A673 (cell line): ENCODE measurements around the gene CA5A. TPM values are rescaled to one million over a fixed set of nuclear protein-coding genes. Genes with fewer than 3 reads are reported as not detected.

Experiments
- BruUV-seq: library from RNA; stranded (reverse); fragments of 400-500 nt; replicated peaks from 2 replicates; lab custom pipeline; 2021; lab: Mats Ljungman, UMichigan
- CTCF ChIA-PET: fragments of 300-600 bp; sonication (Branson Sonifier 250); formaldehyde crosslinking; loops from one replicate; lab custom pipeline; 2022; ENCODE audit warnings: antibody characterized with exemption; lab: Charles Lee
- POLR2A ChIA-PET: fragments of 300-600 bp; sonication (Branson Sonifier 250); formaldehyde crosslinking; loops from one replicate; lab custom pipeline; 2022; ENCODE audit warnings: antibody characterized with exemption; ENCODE audit not compliant: low non-redundant PET; lab: Charles Lee
- DNase-seq: peaks from one replicate; pipeline ENCODE4 v3.0.0-alpha.2; 2015; ENCODE audit warnings: low spot score
- H3K27ac ChIP-seq: fragments of 200-600 bp; sonication (generic); 2 replicates; pipeline ENCODE4 v1.5.1; 2016; ENCODE audit warnings: mixed run types, low read depth, mild to moderate bottlenecking, mixed read lengths, antibody characterized with exemption, low read length; ENCODE audit not compliant: poor library complexity, severe bottlenecking
- H3K27me3 ChIP-seq: fragments of 200-600 bp; sonication (generic); replicated peaks from 2 replicates; pipeline ENCODE4 v1.6.1; 2017; ENCODE audit warnings: mixed run types, low read depth, mild to moderate bottlenecking, mixed read lengths, antibody characterized with exemption, low read length; ENCODE audit not compliant: insufficient read depth, poor library complexity
- H3K36me3 ChIP-seq: fragments of 200-600 bp; sonication (generic); 2 replicates; pipeline ENCODE4 v1.6.1; 2016; ENCODE audit warnings: mixed run types, mild to moderate bottlenecking, mixed read lengths, antibody characterized with exemption, low read length; ENCODE audit not compliant: insufficient read depth, poor library complexity, severe bottlenecking
- H3K4me1 ChIP-seq: fragments of 200-600 bp; sonication (generic); 2 replicates; pipeline ENCODE4 v1.6.1; 2017; ENCODE audit warnings: mixed run types, mild to moderate bottlenecking, mixed read lengths, antibody characterized with exemption, low read length; ENCODE audit not compliant: insufficient read depth, poor library complexity, severe bottlenecking
- H3K4me3 ChIP-seq: fragments of 200-600 bp; sonication (generic); 2 replicates; pipeline ENCODE4 v1.5.1; 2016; ENCODE audit warnings: low read depth, mixed run types, mild to moderate bottlenecking, mixed read lengths, low read length; ENCODE audit not compliant: poor library complexity, severe bottlenecking
- H3K9me3 ChIP-seq: fragments of 200-600 bp; sonication (generic); 2 replicates; pipeline ENCODE4 v1.6.1; 2016; ENCODE audit warnings: mixed run types, low read depth, mild to moderate bottlenecking, mixed read lengths, antibody characterized with exemption, low read length; ENCODE audit not compliant: poor library complexity, severe bottlenecking
- EZH2 ChIP-seq: fragments of 200-600 bp; sonication (generic); IDR thresholded peaks from 2 replicates; pipeline ENCODE4 v1.6.1; 2017; ENCODE audit warnings: borderline replicate concordance, low read depth, mild to moderate bottlenecking, mixed read lengths, antibody characterized with exemption, low read length; ENCODE audit not compliant: poor library complexity, severe bottlenecking
- intact Hi-C: fragments of 100-400 bp; cut with micrococcal nuclease; formaldehyde crosslinking; loops from one replicate; pipeline ENCODE4 v1.10.0; 2022; ENCODE audit not compliant: unreplicated experiment
- total RNA-seq: library from RNA; stranded (reverse); gene quantifications from 2 replicates; pipeline ENCODE4 v1.2.3, GENCODE V29; 2021
- TF ChIP-seq, protein P1 (sequence below): fragments of 300-800, 200-600 bp; sonication (generic); conservative IDR thresholded peaks from 2 replicates; pipeline ENCODE4 v1.5.1; 2017; ENCODE audit warnings: low read depth, mild to moderate bottlenecking, antibody characterized with exemption, low read length, moderate library complexity, mixed read lengths

CA5A gene
- total RNA-seq, 1 experiment from 2014 or later, result not detected

GRCh38 chr16:87959391-87959990 is 23.2 kb upstream of the CA5A start:
- Histone ChIP-seq H3K27ac (peak overlapping the region; percentile 30), H3K4me1 (peaks cover 17% of the 10 kb centered on the region), H3K27me3 (no peaks in the 10 kb centered on the region), H3K36me3 (no peaks in the 10 kb centered on the region), H3K4me3 (no peak overlapping the region), H3K9me3 (no peaks in the 10 kb centered on the region)
- TF ChIP-seq EZH2, result no peak
- TF ChIP-seq, protein P1, sequence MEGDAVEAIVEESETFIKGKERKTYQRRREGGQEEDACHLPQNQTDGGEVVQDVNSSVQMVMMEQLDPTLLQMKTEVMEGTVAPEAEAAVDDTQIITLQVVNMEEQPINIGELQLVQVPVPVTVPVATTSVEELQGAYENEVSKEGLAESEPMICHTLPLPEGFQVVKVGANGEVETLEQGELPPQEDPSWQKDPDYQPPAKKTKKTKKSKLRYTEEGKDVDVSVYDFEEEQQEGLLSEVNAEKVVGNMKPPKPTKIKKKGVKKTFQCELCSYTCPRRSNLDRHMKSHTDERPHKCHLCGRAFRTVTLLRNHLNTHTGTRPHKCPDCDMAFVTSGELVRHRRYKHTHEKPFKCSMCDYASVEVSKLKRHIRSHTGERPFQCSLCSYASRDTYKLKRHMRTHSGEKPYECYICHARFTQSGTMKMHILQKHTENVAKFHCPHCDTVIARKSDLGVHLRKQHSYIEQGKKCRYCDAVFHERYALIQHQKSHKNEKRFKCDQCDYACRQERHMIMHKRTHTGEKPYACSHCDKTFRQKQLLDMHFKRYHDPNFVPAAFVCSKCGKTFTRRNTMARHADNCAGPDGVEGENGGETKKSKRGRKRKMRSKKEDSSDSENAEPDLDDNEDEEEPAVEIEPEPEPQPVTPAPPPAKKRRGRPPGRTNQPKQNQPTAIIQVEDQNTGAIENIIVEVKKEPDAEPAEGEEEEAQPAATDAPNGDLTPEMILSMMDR, result no peak
- ChIA-PET CTCF (no interaction called here), POLR2A (no interaction called here)
- DNase-seq, result no peak
- intact Hi-C loops, result loop anchor here (10.0 kb wide), 2 partner anchors 65 to 475 kb away; no protein-coding TSS in a partner anchor
- no TSS peak for BruUV-seq

- ChIA-PET POLR2A (no interaction called here), CTCF (no interaction called here)
- no peak for DNase-seq
- Histone ChIP-seq H3K27me3 (no peaks in the 10 kb centered on the region), H3K9me3 (no peaks in the 10 kb centered on the region), H3K4me3 (no peak overlapping the region), H3K4me1 (peaks cover 17% of the 10 kb centered on the region), H3K27ac (no peak overlapping the region), H3K36me3 (peaks cover 8% of the 10 kb centered on the region)
- BruUV-seq, result no TSS peak
- TF ChIP-seq, protein P1, result no peak
- no peak for TF ChIP-seq EZH2
- intact Hi-C loops, result loop anchor here (10.0 kb wide), 2 partner anchors 66 to 476 kb away; no protein-coding TSS in a partner anchor
Measured at GRCh38 chr16:87958632-87959031, 22.3 kb upstream of the CA5A start.

- no TSS peak for BruUV-seq
- ChIA-PET POLR2A (interaction anchor here (0.5 kb wide), 1 partner anchor 12 kb away, joined by 3 read pairs; no protein-coding TSS in a partner anchor), CTCF (no interaction called here)
- no peak overlapping the region for H3K4me3 ChIP-seq
- intact Hi-C loops, result loop anchor here (10.0 kb wide), 2 partner anchors 67 to 477 kb away; no protein-coding TSS in a partner anchor
- H3K4me1 ChIP-seq, result peaks cover 25% of the 10 kb centered on the region
- peak overlapping the region; percentile 75 for H3K27ac ChIP-seq
- no peaks in the 10 kb centered on the region for H3K9me3 ChIP-seq
- peaks cover 13% of the 10 kb centered on the region for H3K36me3 ChIP-seq
- H3K27me3 ChIP-seq, result no peaks in the 10 kb centered on the region
- no peak for DNase-seq
- TF ChIP-seq, protein P1, result no peak
- no peak for TF ChIP-seq EZH2
Measured at GRCh38 chr16:87957296-87958094, 21.2 kb upstream of the CA5A start.
